Erythroblast (primary cell): Measurements from ENCODE around the gene MYO5C.

Source experiments
- DNase-seq, 2 experiments: peaks; one replicate each; lab custom pipeline; 2025; lab: John Stamatoyannopoulos, UW
- GATA1 ChIP-seq: IDR thresholded peaks from 2 replicates; pipeline ENCODE4 v1.6.1; 2011; ENCODE audit warnings: low read depth, mild to moderate bottlenecking, control low read depth, low read length, moderate library complexity
- POLR2A ChIP-seq: IDR thresholded peaks from 2 replicates; pipeline ENCODE4 v1.6.1; 2011; ENCODE audit warnings: mild to moderate bottlenecking, low read length

The MYO5C gene

DNA sequence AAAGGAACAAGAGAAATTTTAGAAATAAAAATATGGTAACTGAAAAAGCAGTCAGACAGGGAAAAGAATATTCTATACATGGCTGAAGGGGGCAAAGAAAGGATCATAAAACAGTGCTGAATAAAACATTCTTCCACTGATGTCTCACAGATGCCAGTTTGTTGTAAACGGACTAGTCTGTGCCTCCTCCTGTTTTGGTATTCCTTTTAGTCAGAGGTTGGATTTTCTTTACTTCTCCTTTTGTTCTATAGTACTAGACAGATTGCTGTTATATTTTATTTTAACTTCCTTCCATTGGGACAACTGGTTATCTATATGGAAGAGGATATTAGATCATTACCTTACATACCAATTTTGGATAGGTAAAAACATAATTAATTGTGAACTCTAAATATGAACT lies 88.4 kb downstream of the MYO5C start:
- TF ChIP-seq POLR2A (no peak), GATA1 (no peak)

DNA sequence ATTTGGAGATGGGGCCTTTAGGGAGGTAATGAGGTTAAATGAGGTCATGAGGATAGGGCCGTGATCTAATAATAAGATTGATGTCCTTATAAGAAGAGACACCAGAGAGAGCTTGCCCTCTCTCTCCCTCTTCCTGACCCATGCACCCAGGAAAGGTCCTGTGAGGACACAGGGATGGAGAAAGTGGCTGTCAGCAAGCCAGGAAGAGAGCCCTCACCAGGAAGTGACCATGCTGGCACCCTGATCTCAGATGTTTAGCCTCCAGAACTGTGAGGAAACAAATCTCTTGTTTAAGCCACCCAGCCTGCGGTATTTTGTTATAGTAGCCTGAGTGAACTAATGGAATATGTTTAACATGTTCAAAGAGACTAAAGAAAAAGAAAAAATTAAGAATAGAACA lies 89.2 kb downstream of the MYO5C start:
- no peak for TF ChIP-seq GATA1
- TF ChIP-seq POLR2A = no peak
- no peak for DNase-seq

More for the DNA sequence above, 88.4 kb downstream of the MYO5C start:
- no peak for DNase-seq

- TF ChIP-seq GATA1 (no peak), POLR2A (no peak)
- DNase-seq = no peak
Measured at GRCh38 chr15:52204657-52205056, 90.9 kb downstream of the MYO5C start.

GRCh38 chr15:52200831-52201365 lies 94.7 kb downstream of the MYO5C start:
- DNase-seq = no peak
- TF ChIP-seq GATA1 (no peak), POLR2A (no peak)

DNA sequence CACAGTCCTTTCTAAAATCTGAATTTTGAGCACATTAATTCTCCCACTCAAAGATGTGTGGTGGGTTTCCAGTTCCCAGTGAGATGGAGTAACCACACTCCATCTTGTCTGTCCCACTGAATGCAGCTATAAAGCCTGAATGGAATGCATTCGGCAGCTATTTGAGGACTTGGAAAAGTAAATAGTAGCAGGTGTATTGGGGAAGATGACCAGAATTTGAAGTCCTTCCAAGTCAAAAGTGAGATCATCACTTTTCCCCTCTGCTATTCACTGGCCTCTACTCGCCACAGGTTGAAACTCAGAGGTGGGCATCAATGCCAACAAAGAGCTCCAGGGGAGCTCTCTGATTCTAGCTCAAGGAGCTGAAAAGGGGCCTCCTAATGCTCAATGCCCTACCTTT lies 96.3 kb downstream of the MYO5C start:
- TF ChIP-seq POLR2A (no peak), GATA1 (no peak)
- DNase-seq = no peak

GRCh38 chr15:52196891-52197290 lies 98.7 kb downstream of the MYO5C start:
- TF ChIP-seq POLR2A (no peak), GATA1 (no peak)
- DNase-seq = no peak

GRCh38 chr15:52193791-52194190 lies 101.8 kb downstream of the MYO5C start:
- no peak for TF ChIP-seq GATA1
- TF ChIP-seq POLR2A = no peak
- no peak for DNase-seq

DNA sequence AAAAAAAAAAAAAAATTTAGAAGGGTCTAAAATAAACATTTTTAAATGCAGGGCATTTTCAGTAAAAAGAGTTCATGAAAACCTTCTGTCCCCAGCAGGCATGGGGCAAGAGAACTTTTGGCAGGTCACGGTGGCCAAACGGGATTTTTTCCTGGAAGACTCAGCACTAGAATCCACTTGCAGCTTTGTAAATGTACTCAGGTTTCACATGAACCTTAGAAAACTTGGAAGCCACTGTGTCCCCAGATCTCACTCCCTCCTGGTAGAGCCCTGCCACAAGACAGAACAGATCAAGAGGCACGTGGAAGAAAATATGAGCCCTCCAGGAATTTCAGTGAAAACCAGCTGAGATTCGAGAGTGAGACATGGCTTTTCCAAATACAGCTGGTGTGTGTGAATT lies 102.3 kb downstream of the MYO5C start:
- TF ChIP-seq GATA1 (no peak), POLR2A (no peak)
- no peak for DNase-seq

DNA sequence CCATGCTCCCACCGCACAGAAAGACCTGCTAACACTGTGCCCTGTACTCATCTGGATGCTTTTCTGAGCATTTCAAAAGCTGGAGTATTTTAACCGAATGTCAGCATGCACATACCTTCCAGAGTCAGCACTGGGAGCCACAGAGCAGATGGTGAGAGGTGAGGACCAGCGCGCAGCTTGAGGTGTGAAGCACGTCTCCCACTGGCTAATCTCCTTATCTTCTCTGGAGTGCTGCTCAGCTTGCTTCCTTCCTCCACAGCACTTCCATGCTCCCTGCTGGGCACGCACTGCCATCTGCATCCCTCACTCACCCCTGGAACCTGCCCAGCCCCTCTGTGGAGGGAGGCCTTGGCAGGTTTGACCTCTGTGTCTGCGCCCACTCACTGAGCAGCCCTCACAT lies 104.4 kb downstream of the MYO5C start, which contains the start of gene GNB5:
TSS of gene GNB5 (minus strand) at position 186 of the 400 bp plus-strand sequence. CDS start 6,716 bp downstream, outside the sequence.
- no peak for DNase-seq
- no peak for TF ChIP-seq POLR2A
- no peak for TF ChIP-seq GATA1

DNA sequence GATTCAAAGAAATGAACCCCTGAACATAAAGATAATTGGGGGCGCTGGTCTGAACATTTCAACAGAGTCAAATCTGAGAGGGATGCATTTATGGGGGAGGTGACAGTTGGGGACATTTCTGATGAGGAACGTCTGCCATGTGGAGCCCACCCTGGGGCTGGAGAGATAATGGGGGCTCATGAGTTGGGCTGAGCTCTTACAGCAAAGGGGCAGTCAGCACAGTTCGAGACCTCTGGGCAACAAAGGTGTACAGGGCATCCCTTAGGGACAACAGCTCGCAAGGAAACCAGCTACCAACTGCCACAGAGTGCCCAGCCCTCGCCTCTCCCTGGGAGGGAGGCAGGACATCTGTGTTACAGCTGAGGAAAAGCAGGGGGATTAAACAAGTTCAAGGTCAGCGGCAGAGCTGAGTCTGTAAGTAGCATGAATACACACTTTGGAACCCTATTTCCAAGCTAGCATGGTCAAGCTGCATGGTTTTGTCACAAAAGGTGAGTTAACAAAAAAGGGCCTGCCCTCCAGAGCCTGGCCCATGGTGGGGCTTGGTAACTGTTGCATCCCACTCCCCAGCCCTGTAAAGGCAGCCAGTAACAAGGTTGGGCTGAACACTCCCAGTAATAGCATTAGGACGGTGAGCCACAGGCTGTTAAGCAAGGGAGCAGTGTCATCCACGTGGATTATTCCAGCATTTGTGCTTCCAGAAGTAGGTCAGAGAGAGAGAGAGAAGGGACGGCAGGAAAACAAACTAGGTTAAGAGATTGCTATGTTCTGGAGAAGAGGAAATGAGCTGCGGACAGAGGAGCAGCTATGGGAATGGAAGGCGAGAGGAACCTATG lies 108.7 kb downstream of the MYO5C start:
- no peak for DNase-seq

GRCh38 chr15:52185151-52185561 lies 110.4 kb downstream of the MYO5C start:
- TF ChIP-seq POLR2A = no peak
- TF ChIP-seq GATA1 = no peak
- DNase-seq = no peak

More for the DNA sequence above, 108.7 kb downstream of the MYO5C start:
- TF ChIP-seq POLR2A (no peak), GATA1 (no peak)

- no peak for DNase-seq
- TF ChIP-seq GATA1 (no peak), POLR2A (no peak)
Measured at GRCh38 chr15:52184721-52185120, 110.9 kb downstream of the MYO5C start.

DNA sequence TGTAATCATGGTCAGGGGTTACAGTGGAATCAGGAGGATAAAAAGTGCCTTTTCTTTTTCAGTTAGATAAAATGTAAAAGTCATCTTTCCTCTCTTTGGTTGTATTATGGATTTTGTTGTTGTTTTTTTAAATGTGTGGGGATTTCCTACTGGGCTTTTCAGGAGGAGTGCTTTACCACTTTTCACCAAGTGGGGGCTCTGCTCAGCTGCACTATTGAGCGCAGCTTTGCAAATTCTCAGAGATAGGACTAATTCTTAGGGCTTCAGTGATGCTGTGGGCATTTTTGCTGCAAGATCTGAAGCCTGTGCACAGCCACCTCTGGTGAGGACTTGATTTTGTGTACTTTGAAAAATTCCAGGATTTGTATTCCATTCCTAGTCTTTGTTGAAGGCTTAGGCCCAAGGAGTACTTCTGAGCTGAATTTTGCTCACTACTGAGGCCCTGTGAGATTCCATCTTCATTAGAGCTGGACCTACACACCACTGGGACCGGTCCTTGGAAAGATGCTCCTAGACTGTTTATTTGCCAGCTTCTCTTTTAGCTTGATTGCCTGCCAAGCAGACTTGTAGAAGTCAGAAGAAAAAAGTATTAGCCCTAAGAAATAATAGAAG lies 111.9 kb downstream of the MYO5C start:
- TF ChIP-seq POLR2A = no peak
- TF ChIP-seq GATA1 = no peak
- peak; percentile 8 to 41 for DNase-seq
